HEK293 (cell line): ENCODE data around the gene LIN37.

Source experiments
- BCL11B ChIP-seq: fragments of 450-650 bp; formaldehyde crosslinking; IDR thresholded peaks from 2 replicates; pipeline ENCODE4 v1.5.1; 2016; ENCODE audit warnings: low read depth, missing biosample characterization, missing genetic modification characterization
- FEZF1 ChIP-seq: fragments of 450-650 bp; formaldehyde crosslinking; IDR thresholded peaks from 2 replicates; pipeline ENCODE4 v1.5.1; 2016; ENCODE audit warnings: missing biosample characterization, missing genetic modification characterization
- GLI2 ChIP-seq: fragments of 450-650 bp; formaldehyde crosslinking; IDR thresholded peaks from 2 replicates; pipeline ENCODE4; 2017; ENCODE audit warnings: missing biosample characterization, missing genetic modification characterization, low read depth, borderline replicate concordance
- KLF7 ChIP-seq: fragments of 450-650 bp; formaldehyde crosslinking; IDR thresholded peaks from 2 replicates; pipeline ENCODE4 v1.5.1; 2016; ENCODE audit warnings: missing biosample characterization, missing genetic modification characterization, borderline replicate concordance
- OVOL3 ChIP-seq: fragments of 450-650 bp; formaldehyde crosslinking; IDR thresholded peaks from 2 replicates; pipeline ENCODE4 v1.5.1; 2016; ENCODE audit warnings: missing biosample characterization, missing genetic modification characterization
- SCRT1 ChIP-seq: fragments of 450-650 bp; formaldehyde crosslinking; IDR thresholded peaks from 2 replicates; pipeline ENCODE4 v1.5.1; 2016; ENCODE audit warnings: missing biosample characterization, missing genetic modification characterization, borderline replicate concordance
- SCRT2 ChIP-seq: fragments of 450-650 bp; formaldehyde crosslinking; IDR thresholded peaks from 2 replicates; pipeline ENCODE4 v1.5.1; 2016; ENCODE audit warnings: missing biosample characterization, missing genetic modification characterization
- YY1 ChIP-seq: fragments of 450-650 bp; formaldehyde crosslinking; IDR thresholded peaks from 2 replicates; pipeline ENCODE4 v1.5.1; 2018; ENCODE audit warnings: missing biosample characterization, missing genetic modification characterization
- ZEB2 ChIP-seq: fragments of 450-650 bp; formaldehyde crosslinking; IDR thresholded peaks from 2 replicates; pipeline ENCODE4 v1.5.1; 2016; ENCODE audit warnings: missing biosample characterization, missing genetic modification characterization
- ZFP41 ChIP-seq: fragments of 450-650 bp; formaldehyde crosslinking; IDR thresholded peaks from 2 replicates; pipeline ENCODE4 v1.5.1; 2016; ENCODE audit warnings: missing biosample characterization, missing genetic modification characterization, borderline replicate concordance
- ZNF133 ChIP-seq: fragments of 450-650 bp; formaldehyde crosslinking; IDR thresholded peaks from 2 replicates; pipeline ENCODE4 v1.5.1; 2016; ENCODE audit warnings: missing biosample characterization, missing genetic modification characterization
- ZNF138 ChIP-seq: fragments of 450-650 bp; formaldehyde crosslinking; IDR thresholded peaks from 2 replicates; pipeline ENCODE4 v1.5.1; 2016; ENCODE audit warnings: missing biosample characterization, missing genetic modification characterization, borderline replicate concordance
- ZNF16 ChIP-seq: fragments of 450-650 bp; formaldehyde crosslinking; IDR thresholded peaks from 2 replicates; pipeline ENCODE4 v1.5.1; 2016; ENCODE audit warnings: low read depth, missing biosample characterization, missing genetic modification characterization
- ZNF169 ChIP-seq: fragments of 450-650 bp; formaldehyde crosslinking; IDR thresholded peaks from 2 replicates; pipeline ENCODE4 v1.5.1; 2016; ENCODE audit warnings: missing biosample characterization, missing genetic modification characterization
- ZNF211 ChIP-seq: fragments of 450-650 bp; formaldehyde crosslinking; IDR thresholded peaks from 2 replicates; pipeline ENCODE4 v1.5.1; 2016; ENCODE audit warnings: low read depth, missing biosample characterization, missing genetic modification characterization
- ZNF23 ChIP-seq: fragments of 450-650 bp; formaldehyde crosslinking; IDR thresholded peaks from 2 replicates; pipeline ENCODE4 v1.5.1; 2016; ENCODE audit warnings: missing biosample characterization, missing genetic modification characterization, borderline replicate concordance
- ZNF274 ChIP-seq, 2 experiments: fragments of 200-500 bp in 1 of 2; fragments of 450-650 bp in 1 of 2; sonication (Bioruptor generic) in 1 of 2; formaldehyde crosslinking in 1 of 2; IDR thresholded peaks; 2 replicates each; pipeline versions ENCODE4 v1.5.1 to v1.6.1; 2014 to 2016; ENCODE audit warnings: borderline replicate concordance in 1 of 2, inconsistent platforms in 1 of 2, low read length in 1 of 2, missing biosample characterization in 1 of 2, missing genetic modification characterization in 1 of 2
- ZNF324 ChIP-seq: fragments of 450-650 bp; formaldehyde crosslinking; IDR thresholded peaks from 2 replicates; pipeline ENCODE4 v1.5.1; 2016; ENCODE audit warnings: missing biosample characterization, missing genetic modification characterization
- ZNF366 ChIP-seq: fragments of 450-650 bp; formaldehyde crosslinking; conservative IDR thresholded peaks from 2 replicates; pipeline ENCODE4 v1.5.1; 2016; ENCODE audit warnings: missing biosample characterization, missing genetic modification characterization
- ZNF37A ChIP-seq: fragments of 450-650 bp; IDR thresholded peaks from 2 replicates; pipeline ENCODE4 v1.5.1; 2018; ENCODE audit warnings: missing biosample characterization, missing genetic modification characterization
- ZNF391 ChIP-seq: fragments of 450-650 bp; formaldehyde crosslinking; IDR thresholded peaks from 2 replicates; pipeline ENCODE4 v1.5.1; 2016; ENCODE audit warnings: low read depth, missing biosample characterization, missing genetic modification characterization, borderline replicate concordance
- ZNF423 ChIP-seq: fragments of 450-650 bp; formaldehyde crosslinking; IDR thresholded peaks from 2 replicates; pipeline ENCODE4 v1.5.1; 2016; ENCODE audit warnings: missing biosample characterization, missing genetic modification characterization
- ZNF426 ChIP-seq: fragments of 450-650 bp; formaldehyde crosslinking; IDR thresholded peaks from 2 replicates; pipeline ENCODE4 v1.5.1; 2017; ENCODE audit warnings: missing biosample characterization, missing genetic modification characterization, mild to moderate bottlenecking, inconsistent platforms, moderate library complexity
- ZNF501 ChIP-seq: fragments of 450-650 bp; formaldehyde crosslinking; IDR thresholded peaks from 2 replicates; pipeline ENCODE4 v1.5.1; 2016; ENCODE audit warnings: missing biosample characterization, missing genetic modification characterization
- ZNF621 ChIP-seq: fragments of 450-650 bp; formaldehyde crosslinking; IDR thresholded peaks from 2 replicates; pipeline ENCODE4 v1.5.1; 2017; ENCODE audit warnings: missing biosample characterization, missing genetic modification characterization
- ZNF629 ChIP-seq: fragments of 450-650 bp; formaldehyde crosslinking; IDR thresholded peaks from 2 replicates; pipeline ENCODE4 v1.5.1; 2017; ENCODE audit warnings: missing biosample characterization, missing genetic modification characterization
- ZNF658 ChIP-seq: fragments of 450-650 bp; formaldehyde crosslinking; IDR thresholded peaks from 2 replicates; pipeline ENCODE4; 2016; ENCODE audit warnings: missing biosample characterization, missing genetic modification characterization
- ZNF664 ChIP-seq: fragments of 450-650 bp; formaldehyde crosslinking; IDR thresholded peaks from 2 replicates; pipeline ENCODE4 v1.5.1; 2016; ENCODE audit warnings: missing biosample characterization, missing genetic modification characterization
- ZNF791 ChIP-seq: fragments of 450-650 bp; formaldehyde crosslinking; IDR thresholded peaks from 2 replicates; pipeline ENCODE4 v1.5.1; 2016; ENCODE audit warnings: missing biosample characterization, missing genetic modification characterization
- TF ChIP-seq, protein P1 (sequence below): fragments of 450-650 bp; formaldehyde crosslinking; IDR thresholded peaks from 2 replicates; pipeline ENCODE4 v1.5.1; 2016; ENCODE audit warnings: missing biosample characterization, missing genetic modification characterization
- TF ChIP-seq, protein P2 (sequence below): fragments of 450-650 bp; formaldehyde crosslinking; IDR thresholded peaks from 2 replicates; pipeline ENCODE4 v1.5.1; 2016; ENCODE audit warnings: missing biosample characterization, missing genetic modification characterization
- TF ChIP-seq, protein P3 (sequence below): fragments of 450-650 bp; formaldehyde crosslinking; IDR thresholded peaks from 2 replicates; pipeline ENCODE4 v1.5.1; 2016; ENCODE audit warnings: missing biosample characterization, missing genetic modification characterization

The LIN37 gene

DNA sequence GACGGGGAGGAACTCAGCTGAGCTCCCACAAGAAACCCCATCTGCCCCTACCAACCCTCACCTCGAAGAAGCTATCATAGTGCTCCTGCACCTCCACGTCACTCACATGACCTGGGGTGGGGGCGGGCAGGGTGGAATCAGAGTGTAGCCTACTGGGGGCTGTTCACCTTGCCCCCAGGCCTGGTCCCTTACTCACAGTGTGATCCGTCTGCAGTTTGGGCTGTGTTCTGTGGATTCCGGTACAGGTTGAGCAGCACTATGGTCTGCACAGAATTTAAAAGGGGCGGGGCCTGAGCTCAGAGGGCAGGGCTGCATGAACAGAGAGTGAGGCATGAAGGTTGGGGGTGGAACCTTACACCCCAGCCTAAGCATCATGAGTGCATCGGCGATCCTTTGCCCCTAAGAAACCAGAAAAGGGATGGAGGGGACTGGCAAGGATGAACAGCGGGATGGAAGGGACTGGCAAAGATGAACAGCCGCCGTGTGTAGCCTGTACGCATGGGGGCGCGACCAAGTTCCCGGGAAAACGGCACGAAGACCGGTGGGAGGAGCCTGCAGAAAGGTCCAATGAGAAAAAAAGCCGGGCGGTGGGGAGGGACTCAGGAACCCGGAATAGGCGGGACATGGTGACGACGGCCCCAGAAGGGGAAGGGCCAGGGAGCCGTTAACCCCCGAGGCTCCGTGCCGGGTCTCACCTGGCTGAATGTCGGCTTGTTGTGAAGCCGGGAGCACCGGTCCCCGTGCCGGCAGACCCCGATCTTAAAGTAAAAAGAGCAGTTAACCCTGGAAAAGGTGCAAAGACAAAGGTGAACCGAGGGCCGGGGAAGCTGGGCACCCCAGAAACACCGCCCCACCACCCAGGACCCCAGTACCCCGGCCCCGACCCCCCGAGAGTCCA lies 3.7 kb upstream of the LIN37 start (continued):
- TF ChIP-seq ZNF664 (tag by site-specific recombination) = no peak
- no peak for TF ChIP-seq ZNF621 (tag by site-specific recombination)
- TF ChIP-seq ZEB2 (tag by site-specific recombination) = peak; percentile 97
- TF ChIP-seq, protein P1, sequence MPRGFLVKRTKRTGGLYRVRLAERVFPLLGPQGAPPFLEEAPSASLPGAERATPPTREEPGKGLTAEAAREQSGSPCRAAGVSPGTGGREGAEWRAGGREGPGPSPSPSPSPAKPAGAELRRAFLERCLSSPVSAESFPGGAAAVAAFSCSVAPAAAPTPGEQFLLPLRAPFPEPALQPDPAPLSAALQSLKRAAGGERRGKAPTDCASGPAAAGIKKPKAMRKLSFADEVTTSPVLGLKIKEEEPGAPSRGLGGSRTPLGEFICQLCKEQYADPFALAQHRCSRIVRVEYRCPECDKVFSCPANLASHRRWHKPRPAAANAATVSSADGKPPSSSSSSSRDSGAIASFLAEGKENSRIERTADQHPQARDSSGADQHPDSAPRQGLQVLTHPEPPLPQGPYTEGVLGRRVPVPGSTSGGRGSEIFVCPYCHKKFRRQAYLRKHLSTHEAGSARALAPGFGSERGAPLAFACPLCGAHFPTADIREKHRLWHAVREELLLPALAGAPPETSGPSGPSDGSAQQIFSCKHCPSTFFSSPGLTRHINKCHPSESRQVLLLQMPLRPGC (tag by site-specific recombination) = 0 out of 2 replicates have a peak, but pooled peaks have one; percentile 65
- no peak for TF ChIP-seq GLI2
- no peak; the same call in 1 of the 2 replicates for TF ChIP-seq YY1 (tag by site-specific recombination)
- TF ChIP-seq FEZF1 (tag by site-specific recombination) = peak; percentile 70
- no peak for TF ChIP-seq KLF7 (tag by site-specific recombination)
- no peak for TF ChIP-seq ZNF423 (tag by site-specific recombination)
- TF ChIP-seq ZNF37A (tag by site-specific recombination) = no peak
- no peak for TF ChIP-seq ZNF791 (tag by site-specific recombination)
- TF ChIP-seq SCRT2 (tag by site-specific recombination) = peak; percentile 14; the same call in 1 of the 2 replicates
- TF ChIP-seq, protein P2, sequence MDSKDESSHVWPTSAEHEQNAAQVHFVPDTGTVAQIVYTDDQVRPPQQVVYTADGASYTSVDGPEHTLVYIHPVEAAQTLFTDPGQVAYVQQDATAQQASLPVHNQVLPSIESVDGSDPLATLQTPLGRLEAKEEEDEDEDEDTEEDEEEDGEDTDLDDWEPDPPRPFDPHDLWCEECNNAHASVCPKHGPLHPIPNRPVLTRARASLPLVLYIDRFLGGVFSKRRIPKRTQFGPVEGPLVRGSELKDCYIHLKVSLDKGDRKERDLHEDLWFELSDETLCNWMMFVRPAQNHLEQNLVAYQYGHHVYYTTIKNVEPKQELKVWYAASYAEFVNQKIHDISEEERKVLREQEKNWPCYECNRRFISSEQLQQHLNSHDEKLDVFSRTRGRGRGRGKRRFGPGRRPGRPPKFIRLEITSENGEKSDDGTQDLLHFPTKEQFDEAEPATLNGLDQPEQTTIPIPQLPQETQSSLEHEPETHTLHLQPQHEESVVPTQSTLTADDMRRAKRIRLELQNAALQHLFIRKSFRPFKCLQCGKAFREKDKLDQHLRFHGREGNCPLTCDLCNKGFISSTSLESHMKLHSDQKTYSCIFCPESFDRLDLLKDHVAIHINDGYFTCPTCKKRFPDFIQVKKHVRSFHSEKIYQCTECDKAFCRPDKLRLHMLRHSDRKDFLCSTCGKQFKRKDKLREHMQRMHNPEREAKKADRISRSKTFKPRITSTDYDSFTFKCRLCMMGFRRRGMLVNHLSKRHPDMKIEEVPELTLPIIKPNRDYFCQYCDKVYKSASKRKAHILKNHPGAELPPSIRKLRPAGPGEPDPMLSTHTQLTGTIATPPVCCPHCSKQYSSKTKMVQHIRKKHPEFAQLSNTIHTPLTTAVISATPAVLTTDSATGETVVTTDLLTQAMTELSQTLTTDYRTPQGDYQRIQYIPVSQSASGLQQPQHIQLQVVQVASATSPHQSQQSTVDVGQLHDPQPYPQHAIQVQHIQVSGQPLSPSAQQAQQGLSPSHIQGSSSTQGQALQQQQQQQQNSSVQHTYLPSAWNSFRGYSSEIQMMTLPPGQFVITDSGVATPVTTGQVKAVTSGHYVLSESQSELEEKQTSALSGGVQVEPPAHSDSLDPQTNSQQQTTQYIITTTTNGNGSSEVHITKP = peak; percentile 95
- TF ChIP-seq ZNF426 = no peak
- TF ChIP-seq ZNF366 (tag by site-specific recombination) = peak; percentile 70
- no peak for TF ChIP-seq ZNF133
- no peak for TF ChIP-seq OVOL3
- TF ChIP-seq ZFP41 (tag by site-specific recombination) = no peak
- TF ChIP-seq ZNF391 (tag by site-specific recombination) = peak; percentile 60; the same call in 1 of the 2 replicates
- TF ChIP-seq ZNF501 (tag by site-specific recombination) = peak; percentile 47; the same call in 1 of the 2 replicates
- TF ChIP-seq ZNF23 = no peak
- no peak for TF ChIP-seq ZNF16
- TF ChIP-seq, protein P3, sequence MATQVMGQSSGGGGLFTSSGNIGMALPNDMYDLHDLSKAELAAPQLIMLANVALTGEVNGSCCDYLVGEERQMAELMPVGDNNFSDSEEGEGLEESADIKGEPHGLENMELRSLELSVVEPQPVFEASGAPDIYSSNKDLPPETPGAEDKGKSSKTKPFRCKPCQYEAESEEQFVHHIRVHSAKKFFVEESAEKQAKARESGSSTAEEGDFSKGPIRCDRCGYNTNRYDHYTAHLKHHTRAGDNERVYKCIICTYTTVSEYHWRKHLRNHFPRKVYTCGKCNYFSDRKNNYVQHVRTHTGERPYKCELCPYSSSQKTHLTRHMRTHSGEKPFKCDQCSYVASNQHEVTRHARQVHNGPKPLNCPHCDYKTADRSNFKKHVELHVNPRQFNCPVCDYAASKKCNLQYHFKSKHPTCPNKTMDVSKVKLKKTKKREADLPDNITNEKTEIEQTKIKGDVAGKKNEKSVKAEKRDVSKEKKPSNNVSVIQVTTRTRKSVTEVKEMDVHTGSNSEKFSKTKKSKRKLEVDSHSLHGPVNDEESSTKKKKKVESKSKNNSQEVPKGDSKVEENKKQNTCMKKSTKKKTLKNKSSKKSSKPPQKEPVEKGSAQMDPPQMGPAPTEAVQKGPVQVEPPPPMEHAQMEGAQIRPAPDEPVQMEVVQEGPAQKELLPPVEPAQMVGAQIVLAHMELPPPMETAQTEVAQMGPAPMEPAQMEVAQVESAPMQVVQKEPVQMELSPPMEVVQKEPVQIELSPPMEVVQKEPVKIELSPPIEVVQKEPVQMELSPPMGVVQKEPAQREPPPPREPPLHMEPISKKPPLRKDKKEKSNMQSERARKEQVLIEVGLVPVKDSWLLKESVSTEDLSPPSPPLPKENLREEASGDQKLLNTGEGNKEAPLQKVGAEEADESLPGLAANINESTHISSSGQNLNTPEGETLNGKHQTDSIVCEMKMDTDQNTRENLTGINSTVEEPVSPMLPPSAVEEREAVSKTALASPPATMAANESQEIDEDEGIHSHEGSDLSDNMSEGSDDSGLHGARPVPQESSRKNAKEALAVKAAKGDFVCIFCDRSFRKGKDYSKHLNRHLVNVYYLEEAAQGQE = no peak
- peak; percentile 58 for TF ChIP-seq ZNF324 (tag by site-specific recombination)
- no peak for TF ChIP-seq ZNF211
- no peak for TF ChIP-seq SCRT1 (tag by site-specific recombination)
- peak; percentile 73; the same call in 1 of the 2 replicates for TF ChIP-seq BCL11B (tag by site-specific recombination)
- no peak for TF ChIP-seq ZNF658 (tag by site-specific recombination)
- TF ChIP-seq ZNF274 (IDR thresholded peaks at IDR 0.05; ENCODE audit: low read length) = no peak
- TF ChIP-seq ZNF274 (tag by site-specific recombination; IDR thresholded peaks at IDR 0.05; ENCODE audit: borderline replicate concordance) = no peak
- no peak for TF ChIP-seq ZNF138 (tag by site-specific recombination)
- no peak for TF ChIP-seq ZNF629 (tag by site-specific recombination)
- TF ChIP-seq ZNF169 (tag by site-specific recombination) = no peak
